DMS53 (cell line): ENCODE measurements around the gene LRRC23.
A peak's percentile ranks its signal among the peaks of the same experiment; 100 is the strongest.

Source experiments
- DNase-seq: peaks from one replicate; lab custom pipeline; 2025; lab: John Stamatoyannopoulos, UW

The LRRC23 gene

DNA sequence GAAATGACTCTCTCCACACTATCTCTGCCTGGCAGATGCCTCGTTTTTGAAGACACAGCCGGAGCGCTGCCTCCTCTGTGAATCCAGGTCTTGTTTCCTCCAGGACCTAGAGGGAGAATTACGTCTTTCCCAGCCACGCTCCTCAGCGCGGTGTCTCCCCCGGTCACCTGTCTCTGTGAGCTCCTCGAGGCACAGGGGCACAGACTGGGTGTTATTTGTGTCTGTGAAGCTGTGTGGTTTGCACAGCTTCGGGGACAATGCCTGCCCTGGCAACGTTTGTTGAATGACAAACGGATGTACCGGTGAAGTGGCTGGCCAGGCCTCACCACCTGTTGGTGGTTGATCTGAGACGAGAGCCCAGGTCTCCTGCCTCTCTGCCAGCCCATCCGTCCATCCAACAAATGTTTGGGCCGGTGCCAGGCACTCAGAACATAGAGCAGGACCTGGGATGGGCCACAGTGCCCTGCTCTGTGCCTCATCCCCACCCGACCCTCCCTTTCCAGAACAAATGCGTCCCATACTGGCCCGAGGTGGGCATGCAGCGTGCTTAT is 52.6 kb downstream of the LRRC23 start:
- no peak for DNase-seq

GRCh38 chr12:6957741-6958608 is 53.4 kb downstream of the LRRC23 start:
- no peak for DNase-seq

DNA sequence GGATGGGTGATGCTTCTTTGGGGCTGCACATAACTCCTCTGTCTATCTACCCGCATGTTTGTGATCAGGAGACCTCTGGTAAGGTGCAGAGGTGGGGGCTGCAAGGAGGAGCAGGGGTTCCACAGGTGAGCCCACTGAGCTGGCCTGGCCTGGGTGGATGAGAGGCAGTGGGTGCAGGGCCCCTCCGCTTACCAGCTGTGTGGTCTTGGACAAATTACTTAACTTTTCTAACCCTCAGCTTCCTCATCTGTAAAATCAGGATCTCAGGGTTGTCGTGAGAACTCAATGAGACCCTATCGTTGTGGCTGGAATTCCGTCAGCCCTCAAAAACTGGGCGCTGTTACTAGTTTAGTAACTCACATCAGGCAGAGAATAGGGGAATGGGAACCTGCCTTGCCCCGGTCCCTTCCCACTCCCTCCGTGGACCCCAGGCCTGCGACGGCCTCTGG is 54.0 kb downstream of the LRRC23 start:
- no peak for DNase-seq

- DNase-seq = no peak
These were observed 54.6 kb downstream of the LRRC23 start for GRCh38 chr12:6959058-6959804.

GRCh38 chr12:6959805-6960592 is 55.4 kb downstream of the LRRC23 start:
- DNase-seq = no peak

GRCh38 chr12:6960593-6961277 is 56.1 kb downstream of the LRRC23 start:
- peak; percentile 77 for DNase-seq

GRCh38 chr12:6961278-6961694 is 56.7 kb downstream of the LRRC23 start:
- DNase-seq = peak; percentile 94

- peak; percentile 99 for DNase-seq
These were observed 57.2 kb downstream of the LRRC23 start for GRCh38 chr12:6961695-6962284.

DNA sequence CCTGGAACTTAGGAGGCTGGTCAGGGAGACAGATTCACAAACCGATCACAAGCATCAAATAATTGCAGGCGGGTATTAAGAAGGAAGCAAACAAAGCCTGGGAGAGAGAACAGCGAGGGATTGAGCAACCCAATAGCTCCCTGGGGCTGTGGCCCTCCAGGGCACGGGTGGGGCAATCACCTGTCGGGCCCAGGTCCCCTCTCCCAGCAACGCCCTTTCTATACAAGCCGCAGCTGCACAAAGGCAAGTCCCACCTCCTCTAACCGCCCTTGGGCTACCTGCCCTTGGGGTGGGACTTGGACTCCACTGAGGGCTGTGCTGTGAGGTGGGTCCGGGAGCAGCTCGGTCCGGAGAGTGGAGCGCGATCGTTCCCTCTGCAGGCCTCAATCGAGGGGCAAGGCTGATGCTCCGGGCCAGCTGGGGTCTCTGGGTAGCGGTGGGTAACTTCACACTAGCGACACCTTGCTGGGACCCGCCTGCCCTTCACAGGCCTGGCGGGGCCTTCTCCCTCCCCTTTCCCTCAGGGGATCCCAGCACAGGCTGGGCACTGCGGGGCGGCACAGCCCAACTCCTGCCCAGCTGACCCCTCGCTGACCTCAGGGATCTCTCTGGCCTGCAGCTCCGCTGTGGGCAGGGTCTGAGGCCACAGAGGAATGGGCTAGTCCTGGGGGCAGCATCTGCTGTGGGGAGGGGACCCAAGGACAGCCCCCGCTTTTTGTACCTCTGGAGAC is 57.8 kb downstream of the LRRC23 start:
- DNase-seq = peak; percentile 98

DNA sequence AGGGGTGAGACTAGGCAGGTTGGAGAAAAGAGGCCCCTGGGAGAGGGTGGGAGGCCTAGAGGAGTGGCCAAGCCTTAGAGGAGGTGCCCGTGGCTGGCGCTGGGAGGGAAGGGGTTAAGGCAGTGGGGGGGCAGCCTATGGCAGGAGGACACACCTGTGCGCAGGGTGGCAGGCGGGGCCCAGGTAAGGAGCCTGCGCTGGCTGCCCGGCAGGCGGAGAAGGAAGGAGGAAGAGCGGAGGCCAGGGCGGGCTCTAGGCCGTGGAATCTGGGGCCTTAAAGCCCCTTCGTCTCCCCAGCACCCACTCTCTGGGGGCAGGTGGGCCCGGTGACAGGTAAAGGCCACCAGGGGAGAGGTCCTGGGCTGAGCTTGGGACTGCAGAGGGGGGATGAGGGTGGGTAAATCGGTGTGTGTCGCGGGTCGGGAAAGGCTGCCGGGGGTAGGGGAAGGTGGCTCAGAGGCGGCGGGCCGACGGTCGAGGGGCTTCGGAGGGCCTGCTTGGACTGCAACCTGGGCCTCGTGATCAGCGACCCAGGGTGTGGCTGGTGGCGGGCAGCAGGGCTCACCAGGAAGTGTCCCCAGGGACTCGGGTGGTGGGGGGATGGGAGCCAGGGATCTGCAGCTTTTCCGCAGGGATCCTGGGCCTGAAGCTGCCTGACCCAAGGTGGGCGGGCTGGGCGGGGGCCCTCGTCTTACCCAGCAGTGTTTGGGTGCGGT is 58.6 kb downstream of the LRRC23 start:
- peak; percentile 100 for DNase-seq
